Hepatic stellate cell (primary cell): ENCODE results near the gene PLXNA3.
"Not testable (repeated sequence)": the region's sequence is repeated elsewhere in the genome, so short reads cannot be mapped to it uniquely, and the experiment has no call there.

Experiments
- DNase-seq: peaks from one replicate; pipeline ENCODE4 v3.0.0; 2011; ENCODE audit warnings: low spot score

The PLXNA3 gene

DNA sequence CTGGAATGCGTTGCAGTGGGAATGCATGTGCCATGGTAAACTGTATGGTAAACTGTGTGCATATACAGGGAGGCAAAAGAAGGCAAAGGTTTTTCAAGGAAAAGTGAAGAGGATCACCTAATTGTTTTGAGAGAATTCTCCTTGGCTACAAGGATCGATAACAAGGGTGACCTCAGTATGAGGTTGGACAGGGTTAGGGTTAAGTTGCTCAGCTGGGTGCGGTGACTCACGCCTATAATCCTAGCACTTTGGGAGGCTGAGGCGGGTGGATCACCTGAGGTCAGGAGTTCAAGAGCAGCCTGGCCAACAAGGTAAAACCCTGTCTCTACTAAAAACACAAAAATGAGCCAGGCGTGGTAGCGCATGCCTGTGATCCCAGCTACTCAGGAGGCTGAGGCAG, 43.3 kb downstream of the PLXNA3 start:
- not testable (repeated sequence) for DNase-seq

GRCh38 chrX:154502098-154502497, 44.0 kb downstream of the PLXNA3 start:
- DNase-seq: no peak

GRCh38 chrX:154502989-154503388, 44.9 kb downstream of the PLXNA3 start:
- no peak for DNase-seq

- peak; percentile 59 for DNase-seq
Measured at GRCh38 chrX:154505734-154506133, 47.7 kb downstream of the PLXNA3 start.

DNA sequence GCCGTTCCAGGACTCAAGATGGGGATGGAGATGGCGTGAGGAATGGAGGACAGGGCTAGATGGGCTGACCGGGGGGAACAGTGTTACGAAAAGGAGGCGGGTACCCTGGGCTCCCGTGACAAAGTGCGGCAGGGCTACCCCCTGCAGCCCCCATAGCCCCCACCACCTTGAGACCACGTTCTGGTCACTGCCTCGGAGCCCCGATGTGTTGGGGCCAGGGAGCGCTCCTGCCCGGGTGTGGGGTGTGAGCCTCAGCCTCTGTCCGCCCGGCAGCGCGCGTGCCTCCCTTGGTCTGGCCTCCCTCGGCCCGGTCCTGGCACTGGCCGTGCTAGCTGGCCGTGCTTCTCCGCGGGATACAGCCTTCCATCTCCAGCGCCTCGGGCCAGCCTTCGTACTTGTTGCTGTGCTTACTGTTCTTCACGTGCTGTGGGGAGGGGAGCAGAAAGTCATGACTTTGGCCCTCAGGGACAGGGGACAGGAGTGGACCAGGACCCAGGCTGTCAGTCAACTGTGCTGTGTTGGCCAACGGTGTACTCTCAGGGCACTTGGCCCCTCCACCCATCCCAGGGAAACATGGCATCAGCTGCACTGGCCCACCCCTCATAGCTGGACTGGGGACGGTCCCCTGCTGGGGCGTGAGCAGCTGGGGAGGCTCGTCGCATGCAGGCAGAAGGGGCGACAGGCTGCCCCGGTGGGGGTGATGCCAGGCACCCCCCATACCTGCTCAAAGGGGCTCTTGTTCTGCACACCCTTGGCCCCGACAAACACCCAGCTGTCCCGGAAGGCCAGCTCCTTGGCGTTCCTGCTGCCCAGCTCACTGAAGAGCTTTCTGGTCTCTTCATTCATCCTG, 48.6 kb downstream of the PLXNA3 start:
- DNase-seq: no peak

DNA sequence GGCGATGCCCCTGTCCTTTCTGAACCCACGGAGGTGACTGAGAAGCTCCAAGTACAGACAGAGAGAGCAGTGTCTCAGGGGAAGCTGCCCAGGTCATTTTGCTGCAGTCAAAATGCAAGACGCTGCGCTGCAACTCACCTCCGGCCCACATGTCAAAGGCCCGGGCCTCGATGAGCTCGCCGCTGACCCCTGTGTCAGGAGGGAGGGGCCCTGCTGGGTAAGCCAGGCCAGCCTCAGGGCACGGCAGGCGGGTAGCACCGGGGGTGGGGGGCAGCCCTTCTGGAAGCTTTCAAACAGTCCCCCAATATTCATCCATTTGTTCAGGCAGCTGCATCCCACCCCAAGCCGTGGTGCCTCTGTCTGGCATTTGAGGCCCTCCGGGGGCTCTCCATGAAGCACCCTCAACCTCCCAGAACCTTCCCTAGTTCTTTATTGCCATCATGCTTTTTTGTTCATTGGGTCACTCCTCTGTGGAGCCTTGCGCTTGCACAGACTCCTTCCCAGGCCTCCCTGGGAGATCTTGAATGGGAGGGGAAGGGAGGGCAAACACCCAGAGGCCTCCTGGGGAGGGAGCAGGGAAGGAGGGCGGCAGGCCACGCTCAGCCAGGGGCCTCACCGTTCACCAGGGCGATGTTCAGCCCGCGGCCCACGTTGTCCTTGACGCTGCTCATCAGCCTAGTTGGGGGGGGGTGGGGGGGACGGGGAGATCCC, 49.7 kb downstream of the PLXNA3 start:
- no peak for DNase-seq

GRCh38 chrX:154508384-154508745, 50.3 kb downstream of the PLXNA3 start:
- DNase-seq: no peak

- DNase-seq: no peak
Measured at GRCh38 chrX:154509455-154509854, 51.4 kb downstream of the PLXNA3 start.

- DNase-seq: no peak
Measured at GRCh38 chrX:154511761-154512160, 53.7 kb downstream of the PLXNA3 start.

DNA sequence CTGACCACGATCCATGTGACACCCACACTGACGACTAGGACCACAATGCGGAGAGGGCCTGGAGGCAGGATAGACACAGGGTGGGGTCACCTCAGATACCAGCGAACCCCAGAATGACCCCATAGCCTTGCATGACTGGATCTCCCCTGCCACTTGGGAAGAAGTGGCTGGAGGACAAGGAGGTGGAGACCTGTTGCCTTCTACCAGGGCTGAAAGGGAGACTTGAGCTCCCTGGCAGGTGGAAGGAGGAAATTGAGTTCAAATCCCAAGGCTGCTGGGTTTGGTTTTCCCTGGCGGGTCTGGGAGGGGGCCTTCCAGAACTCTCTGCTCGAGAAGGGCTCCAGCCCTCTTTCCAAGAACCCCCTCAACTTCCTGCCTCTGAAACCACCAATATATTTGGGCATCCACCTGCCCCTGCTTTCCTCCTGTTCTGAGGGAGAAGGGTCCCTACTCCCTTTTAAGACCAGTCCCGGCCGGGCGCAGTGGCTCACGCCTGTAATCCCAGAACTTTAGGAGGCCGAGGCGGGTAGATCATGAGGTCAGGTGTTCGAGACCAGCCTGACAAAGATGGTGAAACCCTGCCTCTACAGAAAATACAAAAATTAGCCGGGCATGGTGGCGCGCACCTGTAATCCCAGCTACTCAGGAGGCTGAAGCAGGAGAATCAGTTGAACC, 54.9 kb downstream of the PLXNA3 start:
- DNase-seq: no peak

GRCh38 chrX:154513716-154514115, 55.6 kb downstream of the PLXNA3 start:
- DNase-seq: no peak

- DNase-seq: no peak
Measured at GRCh38 chrX:154515090-154515965, 57.2 kb downstream of the PLXNA3 start.

DNA sequence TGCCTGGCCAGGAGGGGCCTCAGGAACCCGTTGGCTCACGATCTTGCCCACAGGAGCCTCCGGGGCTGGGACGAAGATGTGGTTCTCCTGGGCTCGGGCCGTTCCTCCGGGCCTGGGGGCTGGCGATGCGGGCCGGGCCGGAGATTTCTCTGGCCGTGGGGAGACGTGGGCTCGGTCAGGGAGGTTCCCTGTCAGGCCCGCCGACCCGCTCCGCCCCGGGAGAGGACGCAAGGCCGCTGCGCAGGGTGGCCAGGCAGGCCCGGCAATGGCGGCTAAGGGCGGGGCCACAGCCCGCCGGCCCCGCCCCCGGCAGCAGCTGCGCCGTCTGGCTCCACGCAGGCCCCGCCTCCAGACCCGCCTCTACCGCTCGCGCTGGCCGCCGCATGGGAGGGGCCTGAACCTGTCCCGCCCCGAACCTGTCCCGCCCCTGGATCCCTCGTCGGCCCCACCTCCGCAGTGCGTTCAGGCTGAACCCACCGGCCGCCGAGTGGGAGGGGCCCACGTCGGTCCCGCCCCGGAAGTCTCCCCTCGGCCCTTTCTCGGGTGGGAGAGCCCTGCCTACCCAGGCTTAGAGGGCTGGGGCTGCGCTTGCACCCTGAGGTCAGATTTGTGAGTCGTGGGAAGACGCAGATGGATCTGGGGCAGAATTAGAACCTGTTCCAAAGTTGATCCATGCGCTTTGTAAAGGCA, 58.0 kb downstream of the PLXNA3 start, which contains the start of gene FAM3A:
Gene FAM3A, minus strand, starts transcription at position 267 of the 690 bp plus-strand sequence. CDS start 460 bp downstream, outside the sequence.
- DNase-seq: peak; percentile 65

- DNase-seq: no peak
Measured at GRCh38 chrX:154516656-154517100, 58.6 kb downstream of the PLXNA3 start.

- DNase-seq: no peak
Measured at GRCh38 chrX:154517101-154517781, 59.2 kb downstream of the PLXNA3 start.

GRCh38 chrX:154519389-154519788, 61.3 kb downstream of the PLXNA3 start:
- no peak for DNase-seq

DNA sequence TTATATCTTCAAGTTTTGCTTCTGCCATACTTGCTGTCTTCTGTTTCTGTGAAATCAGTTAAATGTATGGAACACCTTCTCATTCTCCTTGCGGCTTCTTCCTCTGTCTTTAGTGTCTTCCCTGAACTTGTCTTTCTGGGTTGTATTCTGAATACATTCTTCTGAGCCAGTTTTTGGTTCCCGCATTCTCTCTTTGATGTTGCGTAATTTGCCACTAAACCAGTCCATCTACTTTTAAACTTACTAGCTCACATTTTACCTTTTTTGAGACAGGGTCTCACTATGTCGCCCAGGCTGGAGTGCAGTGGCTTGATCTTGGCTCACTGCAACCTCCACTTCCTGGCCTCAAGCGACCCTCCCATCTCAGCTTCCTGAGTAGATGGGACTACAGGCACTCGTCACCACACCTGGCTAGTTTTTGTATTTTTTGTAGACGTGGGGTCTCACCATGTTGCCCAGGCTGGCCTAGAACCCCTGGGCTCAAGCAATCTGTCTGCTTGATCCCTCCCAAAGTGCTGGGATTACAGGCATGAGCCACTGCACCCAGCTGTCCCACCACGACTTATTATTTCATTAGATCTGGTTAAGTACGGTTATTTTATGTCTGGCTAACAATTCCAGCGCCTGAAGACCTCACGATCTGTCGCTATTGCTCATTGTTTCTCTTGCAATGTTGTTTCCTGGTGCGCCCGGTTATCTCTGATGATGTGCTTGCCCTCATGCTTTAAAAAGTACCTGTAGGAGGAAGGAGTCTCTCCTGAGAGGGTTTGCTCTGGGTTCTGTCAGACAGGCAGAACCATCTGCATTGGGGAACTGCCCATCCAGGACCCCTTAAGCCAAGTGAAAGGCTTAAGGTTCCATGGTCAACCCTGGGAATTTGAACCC, 67.8 kb downstream of the PLXNA3 start:
- no peak for DNase-seq

GRCh38 chrX:154526901-154527675, 69.0 kb downstream of the PLXNA3 start:
- peak; percentile 73 for DNase-seq
